ENCODE measurements around the gene MACROD1.

MACROD1 gene

GRCh38 chr11:64134963-64135362, 30.9 kb downstream of the MACROD1 start:
- H3K27ac ChIP-seq = no peak overlapping the region
- no peak for DNase-seq (ENCODE audit: low read depth, low spot score)

GRCh38 chr11:64132982-64133705, 32.8 kb downstream of the MACROD1 start:
- H3K27ac ChIP-seq = no peak overlapping the region
- no peak for DNase-seq (ENCODE audit: low read depth, low spot score)

DNA sequence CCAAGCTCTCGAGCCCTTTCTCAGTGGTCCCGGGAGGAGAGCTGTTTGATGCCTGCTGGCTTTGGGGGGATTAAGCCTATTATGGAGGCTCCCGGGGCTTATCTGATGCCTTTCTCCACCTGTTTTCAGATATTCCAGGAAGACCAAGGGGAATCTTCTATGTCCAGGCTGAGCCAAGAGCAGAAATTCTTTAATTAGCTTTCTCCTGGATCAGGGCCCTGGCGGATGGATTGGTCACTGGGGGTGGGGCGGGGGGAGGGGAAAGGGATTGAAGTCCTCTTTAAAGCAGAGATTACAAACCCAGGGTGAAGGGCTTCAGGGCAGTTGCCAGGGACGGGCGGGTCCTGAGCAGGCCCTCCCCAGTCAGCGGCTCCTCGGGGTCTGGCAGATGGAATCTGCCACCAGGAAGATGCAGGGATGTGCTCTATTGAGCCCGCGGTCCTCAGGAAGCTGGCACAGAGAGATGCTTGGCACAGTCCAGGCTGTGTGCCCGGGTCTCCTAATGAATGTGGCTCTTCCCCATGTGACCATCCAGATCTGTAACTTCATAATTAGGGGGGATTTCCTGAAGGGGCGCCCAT, 33.6 kb downstream of the MACROD1 start:
- DNase-seq (ENCODE audit: low read depth, low spot score) = no peak
- H3K27ac ChIP-seq = no peak overlapping the region

GRCh38 chr11:64131683-64132190, 34.2 kb downstream of the MACROD1 start:
- H3K27ac ChIP-seq = no peak overlapping the region

GRCh38 chr11:64130618-64131017, 35.3 kb downstream of the MACROD1 start:
- H3K27ac ChIP-seq = no peak overlapping the region
- DNase-seq (ENCODE audit: low read depth, low spot score) = no peak

More at GRCh38 chr11:64131683-64132190, 34.2 kb downstream of the MACROD1 start:
- DNase-seq (ENCODE audit: low read depth, low spot score) = no peak

DNA sequence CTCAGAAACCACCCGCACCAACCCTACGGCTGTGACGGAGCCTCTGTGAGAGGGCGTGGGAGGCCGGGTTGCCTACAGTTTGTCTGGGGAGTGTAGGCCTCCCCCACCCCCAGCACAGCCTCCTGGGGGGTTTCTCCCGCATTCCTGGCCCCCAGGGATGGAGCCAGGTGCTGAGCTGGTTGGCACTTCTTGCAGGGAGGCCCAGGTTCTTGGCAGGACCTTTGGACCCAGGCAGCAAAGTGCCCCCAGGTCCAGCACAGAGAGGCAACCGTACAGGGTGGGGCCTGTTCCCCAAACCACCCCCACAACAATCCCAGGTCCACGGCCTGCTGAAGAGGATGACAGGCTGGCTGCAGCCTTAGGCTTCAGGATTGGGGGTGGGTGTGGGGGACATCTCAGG, 36.5 kb downstream of the MACROD1 start:
- no peak overlapping the region for H3K27ac ChIP-seq
- DNase-seq (ENCODE audit: low read depth, low spot score) = no peak

DNA sequence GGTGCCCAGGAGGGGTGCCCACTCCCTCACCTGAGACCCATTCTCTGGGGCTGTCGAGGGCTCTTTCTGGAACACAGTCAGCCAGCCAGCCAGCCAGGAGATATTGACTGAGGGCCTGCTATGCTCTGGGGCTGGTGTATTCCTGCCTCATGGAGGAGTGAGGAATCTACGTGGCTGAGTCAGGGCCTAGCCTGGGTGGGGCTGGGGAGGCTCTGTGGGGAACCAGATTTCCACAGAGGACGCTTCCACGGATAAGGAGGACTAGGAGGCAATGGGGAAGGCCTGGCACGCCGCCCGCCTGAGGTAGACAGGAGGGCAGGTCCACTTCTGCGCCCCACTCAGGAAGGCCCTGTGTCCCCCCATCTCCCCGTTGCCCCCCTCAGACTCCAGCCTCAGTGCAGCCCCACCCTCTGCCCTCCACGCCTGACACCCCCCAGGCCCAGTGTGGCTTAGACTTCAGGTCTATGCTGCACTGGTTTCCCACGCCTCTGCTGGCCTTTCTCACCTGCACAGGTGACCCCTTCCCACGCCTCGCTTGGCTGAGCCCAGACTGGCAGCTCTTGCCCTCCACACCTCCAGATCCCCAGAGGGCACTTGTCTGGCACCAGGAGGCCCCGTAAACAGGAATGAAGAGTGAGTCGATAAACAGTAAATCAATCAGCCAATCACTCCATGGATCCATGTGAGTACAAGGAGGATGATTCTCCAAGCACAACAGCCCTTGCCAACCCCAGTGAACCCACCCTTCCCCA, 37.5 kb downstream of the MACROD1 start:
- no peak for DNase-seq (ENCODE audit: low read depth, low spot score)
- H3K27ac ChIP-seq = no peak overlapping the region

DNA sequence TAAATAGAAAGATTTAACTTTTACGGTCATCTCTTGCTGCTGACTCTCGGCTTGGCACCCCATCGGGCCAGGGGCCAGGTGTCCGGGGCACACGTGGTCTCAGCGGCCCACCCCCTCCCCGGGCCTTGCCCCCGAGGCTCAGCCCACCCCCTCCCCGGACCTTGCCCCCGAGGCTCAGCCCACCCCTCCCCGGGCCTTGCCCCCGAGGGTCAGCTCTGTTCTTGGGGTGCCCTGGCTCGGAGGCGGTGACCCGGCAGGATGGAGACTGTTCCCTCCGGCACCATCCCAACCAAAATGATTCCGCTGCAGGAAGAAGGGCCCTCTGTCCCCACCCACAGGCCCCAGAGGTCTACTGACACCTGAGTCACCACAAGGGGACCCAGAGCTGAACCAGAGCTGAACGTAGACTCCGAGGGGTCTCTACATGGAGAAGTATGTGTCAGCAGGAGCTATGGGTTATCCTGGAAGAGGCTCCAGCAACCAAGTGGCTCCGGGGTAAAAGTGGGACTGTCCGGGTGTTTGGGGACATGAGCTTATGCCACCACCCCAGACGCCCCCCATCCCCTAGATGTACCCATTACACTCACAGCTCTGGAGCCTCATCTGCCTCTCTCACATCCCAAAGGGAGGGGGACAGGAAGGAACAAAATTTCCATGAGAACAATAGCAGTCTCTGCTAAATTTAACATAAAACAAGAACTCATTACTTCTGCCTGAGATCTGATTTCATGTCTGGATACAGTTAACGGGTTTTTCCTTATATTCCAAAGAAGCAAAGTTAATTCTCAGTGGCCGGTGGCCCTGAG, 38.4 kb downstream of the MACROD1 start:
- DNase-seq (ENCODE audit: low read depth, low spot score) = no peak
- H3K27ac ChIP-seq = no peak overlapping the region

DNA sequence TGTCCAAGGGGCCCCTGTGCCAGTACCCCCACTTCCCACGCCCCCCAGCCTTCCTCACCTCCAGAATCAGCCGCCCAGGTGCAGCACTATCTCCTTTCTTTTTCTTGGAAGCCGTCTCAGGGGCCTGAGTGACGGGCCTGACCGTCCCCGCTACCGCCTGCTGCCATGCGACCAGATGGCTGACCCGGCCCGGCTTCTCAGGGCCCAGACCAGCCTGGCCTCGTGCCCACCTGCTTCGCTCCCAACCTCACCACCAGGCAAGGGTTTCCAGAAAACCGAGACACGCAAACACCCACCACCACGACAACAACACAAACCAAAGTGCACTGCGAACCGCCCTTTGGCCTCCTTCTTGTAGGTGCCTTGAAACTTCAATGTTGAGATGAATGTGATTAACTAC, 39.1 kb downstream of the MACROD1 start:
- DNase-seq (ENCODE audit: low read depth, low spot score) = no peak
- no peak overlapping the region for H3K27ac ChIP-seq

- DNase-seq (ENCODE audit: low read depth, low spot score) = no peak
Observed at GRCh38 chr11:64126371-64126770, 39.5 kb downstream of the MACROD1 start.

GRCh38 chr11:64125676-64126075, 40.2 kb downstream of the MACROD1 start:
- no peak overlapping the region for H3K27ac ChIP-seq
- DNase-seq (ENCODE audit: low read depth, low spot score) = no peak

More at GRCh38 chr11:64126371-64126770, 39.5 kb downstream of the MACROD1 start:
- no peak overlapping the region for H3K27ac ChIP-seq

GRCh38 chr11:64124147-64124546, 41.8 kb downstream of the MACROD1 start:
- H3K27ac ChIP-seq = no peak overlapping the region
- DNase-seq (ENCODE audit: low read depth, low spot score) = no peak

DNA sequence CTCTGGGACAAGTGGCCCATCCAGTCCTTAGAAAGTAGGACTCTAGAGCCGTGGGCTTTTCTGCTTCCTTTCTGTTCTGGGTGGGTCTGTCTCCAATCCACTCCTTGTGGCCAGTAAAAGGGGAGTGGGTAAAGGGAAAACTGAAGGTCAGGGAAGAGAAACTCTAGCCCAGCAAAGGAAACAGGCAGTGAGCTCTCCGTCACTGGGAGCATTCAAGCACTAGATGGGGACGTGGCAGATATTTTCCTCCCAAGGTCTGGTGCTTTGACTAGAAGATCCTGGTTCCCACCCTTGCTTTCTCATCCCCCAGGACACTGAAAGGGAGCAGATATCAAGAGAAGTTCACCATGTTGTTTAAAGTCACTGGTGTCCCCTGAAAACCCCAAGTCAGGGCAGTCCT, 42.2 kb downstream of the MACROD1 start:
- no peak for DNase-seq (ENCODE audit: low read depth, low spot score)
- no peak overlapping the region for H3K27ac ChIP-seq

GRCh38 chr11:64122411-64123410, 43.2 kb downstream of the MACROD1 start:
- H3K27ac ChIP-seq = no peak overlapping the region
- DNase-seq (ENCODE audit: low read depth, low spot score) = no peak

DNA sequence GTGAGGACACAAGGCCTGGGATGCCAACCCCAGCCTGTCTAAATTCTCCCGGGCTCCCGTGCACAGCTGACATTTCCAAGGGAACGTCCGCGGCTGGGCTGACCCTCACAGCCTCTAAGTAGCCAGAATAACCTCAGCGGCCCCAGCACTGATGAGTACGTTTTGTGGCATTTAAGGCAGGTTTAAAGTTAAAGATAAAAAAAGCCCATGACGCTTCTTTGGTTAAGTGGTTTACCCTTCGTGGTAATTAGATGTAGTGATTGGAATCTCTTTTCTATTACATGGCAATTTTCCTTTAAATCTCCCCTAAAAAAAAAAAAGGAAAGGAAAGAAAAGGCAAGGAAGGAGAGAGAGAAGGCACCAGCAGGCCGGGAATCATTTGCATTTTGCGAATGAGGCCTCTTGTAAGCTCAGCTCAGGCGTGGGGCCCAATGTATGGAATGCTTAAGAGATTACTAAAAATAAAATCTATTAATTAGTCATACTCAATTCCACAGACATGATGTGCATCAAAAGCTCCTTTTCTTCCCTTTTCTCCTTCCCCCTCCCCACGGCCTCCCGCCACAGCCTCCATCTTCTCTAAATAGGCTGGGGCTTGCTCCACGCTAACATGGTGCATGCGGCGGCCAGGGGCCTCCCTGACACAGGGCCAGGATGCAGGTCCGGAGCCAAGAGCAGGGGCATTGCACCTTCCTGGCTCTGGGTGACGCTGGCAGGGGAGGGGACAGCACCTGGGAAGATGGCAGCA, 44.1 kb downstream of the MACROD1 start:
- H3K27ac ChIP-seq = peak overlapping the region; percentile 46
- no peak for DNase-seq (ENCODE audit: low read depth, low spot score)

DNA sequence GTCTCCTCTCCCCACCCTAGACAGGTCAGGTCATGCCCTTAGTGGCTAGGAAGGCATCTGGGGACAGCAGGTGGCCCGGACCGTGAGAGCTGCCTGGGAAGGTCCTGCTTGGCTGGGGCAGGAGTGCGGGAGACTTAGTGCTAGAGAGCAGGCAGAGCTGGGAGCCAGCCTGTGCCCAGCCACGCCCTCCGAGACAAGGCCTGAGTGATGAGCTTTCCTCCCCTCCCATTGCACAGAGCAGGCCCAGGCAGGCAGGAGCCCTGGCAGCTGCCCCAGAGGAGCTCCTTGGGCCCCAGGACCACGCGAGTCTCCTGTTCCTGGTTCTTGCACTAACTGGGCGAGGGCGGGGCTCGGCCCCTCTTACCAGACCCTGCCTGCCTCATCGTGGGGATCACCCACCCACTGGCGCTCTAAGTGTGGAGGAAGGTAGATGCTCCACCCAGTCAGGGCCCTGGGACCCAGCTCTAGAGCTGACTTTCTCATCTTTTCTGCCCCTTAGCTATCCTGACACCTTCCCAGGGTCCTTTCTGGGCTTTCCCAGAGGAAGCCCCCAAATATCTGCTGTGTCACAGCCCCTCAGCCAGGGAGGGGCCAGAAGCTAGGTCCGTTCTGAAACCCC, 44.9 kb downstream of the MACROD1 start:
- DNase-seq (ENCODE audit: low read depth, low spot score) = peak; percentile 63
- H3K27ac ChIP-seq = peak overlapping the region; percentile 46

DNA sequence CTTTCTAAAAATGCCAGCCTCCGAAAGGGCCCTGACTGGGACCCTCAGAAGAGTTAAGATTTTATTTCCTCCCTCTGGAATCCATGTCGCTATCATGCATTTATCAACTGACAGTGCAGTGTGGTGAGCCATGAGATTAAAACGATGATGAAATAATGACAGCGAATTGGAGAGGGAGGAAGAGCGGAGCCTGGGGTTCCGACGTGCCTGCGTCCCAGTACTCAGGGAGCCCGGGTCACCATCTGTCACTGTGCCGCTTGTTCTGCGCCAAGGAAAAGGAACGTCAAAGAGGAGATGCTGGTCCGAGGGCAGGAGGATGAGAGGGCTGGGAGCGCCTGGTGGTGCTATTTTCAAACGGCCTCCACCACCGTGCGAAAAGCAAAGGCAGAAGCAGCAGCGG, 46.2 kb downstream of the MACROD1 start:
- DNase-seq (ENCODE audit: low read depth, low spot score) = no peak

More for the DNA sequence above, 46.2 kb downstream of the MACROD1 start:
- H3K27ac ChIP-seq = no peak overlapping the region
